BLaER1 treated with 17β-estradiol and CSF1 and Interleukin-3, amounts not matched to agents 10 nM and 100 nM (cell line): Measurements from ENCODE around the gene LTBR.

ENCODE experiments used
- H3K27ac ChIP-seq, 11 experiments: shearing (Covaris generic); formaldehyde crosslinking; 2 replicates each; pipeline ENCODE4 v1.8.1; 2022
- H3K27me3 ChIP-seq, 11 experiments: shearing (Covaris generic); formaldehyde crosslinking; 2 replicates each; pipeline ENCODE4 v1.8.1; 2022
- H3K36me3 ChIP-seq, 11 experiments: shearing (Covaris generic); formaldehyde crosslinking; 2 replicates each; pipeline ENCODE4 v1.8.1; 2022
- H3K4me1 ChIP-seq, 10 experiments: shearing (Covaris generic); formaldehyde crosslinking; 2 replicates each; pipeline ENCODE4 v1.8.1; 2022
- H3K4me2 ChIP-seq, 11 experiments: shearing (Covaris generic); formaldehyde crosslinking; 2 replicates each; pipeline ENCODE4 v1.8.1; 2022
- H3K4me3 ChIP-seq, 10 experiments: shearing (Covaris generic); formaldehyde crosslinking; 2 replicates each; pipeline ENCODE4 v1.8.1; 2022
- H3K9ac ChIP-seq, 11 experiments: shearing (Covaris generic); formaldehyde crosslinking; 2 replicates each; pipeline ENCODE4 v1.8.1; 2022
- H3K9me3 ChIP-seq, 11 experiments: shearing (Covaris generic); formaldehyde crosslinking; replicated peaks in 1 of 11; 2 replicates each; pipeline ENCODE4 v1.8.1; 2022
- H4K20me1 ChIP-seq, 11 experiments: shearing (Covaris generic); formaldehyde crosslinking; 2 replicates each; pipeline ENCODE4 v1.8.1; 2022
- Cebpa-rat ChIP-seq, 11 experiments: shearing (Covaris generic); IDR thresholded peaks; 2 replicates each; pipeline ENCODE4 v1.8.1; 2022

LTBR gene

GRCh38 chr12:6352193-6353173 is 31.5 kb upstream of the LTBR start:
- peaks cover 0 to 5% (median 0%) of the 10 kb centered on the region in 11 experiments; a peak in 2 of 22 replicates for H4K20me1 ChIP-seq
- H3K27ac ChIP-seq, result peak overlapping the region; percentile 57 to 86 (median 72)
- peaks cover 81 to 100% (median 95%) of the 10 kb centered on the region in 10 experiments for H3K4me1 ChIP-seq
- peak overlapping the region in 9 of 10 experiments; percentile 6 to 57 (median 46); a peak in 16 of 20 replicates for H3K4me3 ChIP-seq
- peak overlapping the region; percentile 56 to 78 (median 61); a peak in 20 of 22 replicates for H3K9ac ChIP-seq
- TF ChIP-seq Cebpa-rat (IDR thresholded peaks at IDR 0.05), result no peak; a peak in 1 of 22 replicates
- peaks cover 0 to 7% (median 0%) of the 10 kb centered on the region in 11 experiments; a peak in 2 of 22 replicates for H3K36me3 ChIP-seq
- H3K4me2 ChIP-seq, result peak overlapping the region; percentile 78 to 99 (median 87)
- H3K9me3 ChIP-seq, result no peaks in the 10 kb centered on the region
- no peaks in the 10 kb centered on the region for H3K27me3 ChIP-seq

- Histone ChIP-seq H3K27ac (peak overlapping the region in 2 of 11 experiments; percentile 8 to 86; a peak in 4 of 22 replicates), H3K9me3 (no peaks in the 10 kb centered on the region), H3K4me3 (peak overlapping the region in 3 of 10 experiments; percentile 26 to 57 (median 33); a peak in 4 of 20 replicates), H3K27me3 (no peaks in the 10 kb centered on the region), H3K4me2 (peak overlapping the region; percentile 78 to 99 (median 87)), H3K9ac (peak overlapping the region in 2 of 11 experiments; percentile 10 to 35; a peak in 3 of 22 replicates), H4K20me1 (peaks cover 0 to 5% (median 0%) of the 10 kb centered on the region in 11 experiments; a peak in 2 of 22 replicates), H3K4me1 (peaks cover 67 to 99% (median 88%) of the 10 kb centered on the region in 10 experiments), H3K36me3 (peaks cover 0 to 7% (median 0%) of the 10 kb centered on the region in 11 experiments; a peak in 2 of 22 replicates)
- TF ChIP-seq Cebpa-rat (IDR thresholded peaks at IDR 0.05), result no peak
These were observed 29.2 kb upstream of the LTBR start for GRCh38 chr12:6354495-6355393.

GRCh38 chr12:6355491-6356373 is 28.2 kb upstream of the LTBR start:
- H3K9ac ChIP-seq, result no peak overlapping the region
- H3K4me1 ChIP-seq, result peaks cover 70 to 100% (median 89%) of the 10 kb centered on the region in 10 experiments
- TF ChIP-seq Cebpa-rat (IDR thresholded peaks at IDR 0.05), result no peak
- no peak overlapping the region for H3K27ac ChIP-seq
- H3K4me3 ChIP-seq, result no peak overlapping the region
- peaks cover 0 to 7% (median 0%) of the 10 kb centered on the region in 11 experiments; a peak in 2 of 22 replicates for H3K36me3 ChIP-seq
- H4K20me1 ChIP-seq, result peaks cover 0 to 5% (median 0%) of the 10 kb centered on the region in 11 experiments; a peak in 2 of 22 replicates
- no peaks in the 10 kb centered on the region for H3K27me3 ChIP-seq
- peak overlapping the region; percentile 7 to 99 (median 86); a peak in 20 of 22 replicates for H3K4me2 ChIP-seq
- no peaks in the 10 kb centered on the region for H3K9me3 ChIP-seq

- H3K9me3 ChIP-seq, result no peaks in the 10 kb centered on the region
- no peak overlapping the region for H3K27ac ChIP-seq
- H3K36me3 ChIP-seq, result peaks cover 0 to 7% (median 0%) of the 10 kb centered on the region in 11 experiments; a peak in 2 of 22 replicates
- no peak overlapping the region for H3K4me3 ChIP-seq
- H3K4me2 ChIP-seq, result peak overlapping the region; percentile 4 to 99 (median 85); a peak in 16 of 22 replicates
- H3K4me1 ChIP-seq, result peaks cover 65 to 100% (median 88%) of the 10 kb centered on the region in 10 experiments
- H3K27me3 ChIP-seq, result no peaks in the 10 kb centered on the region
- TF ChIP-seq Cebpa-rat (IDR thresholded peaks at IDR 0.05), result no peak
- no peak overlapping the region for H3K9ac ChIP-seq
- H4K20me1 ChIP-seq, result peaks cover 0 to 5% (median 0%) of the 10 kb centered on the region in 11 experiments; a peak in 2 of 22 replicates
These were observed 27.6 kb upstream of the LTBR start for GRCh38 chr12:6356374-6356820.

- Histone ChIP-seq H3K9me3 (no peaks in the 10 kb centered on the region), H3K36me3 (peaks cover 0 to 7% (median 0%) of the 10 kb centered on the region in 11 experiments; a peak in 2 of 22 replicates), H3K27ac (no peak overlapping the region), H3K4me2 (peak overlapping the region in 5 of 11 experiments; percentile 36 to 98 (median 66); a peak in 9 of 22 replicates), H3K27me3 (peaks cover 0 to 7% (median 6%) of the 10 kb centered on the region in 11 experiments; a peak in 9 of 22 replicates), H3K4me3 (no peak overlapping the region), H4K20me1 (no peaks in the 10 kb centered on the region), H3K4me1 (peaks cover 58 to 99% (median 86%) of the 10 kb centered on the region in 10 experiments), H3K9ac (no peak overlapping the region)
- TF ChIP-seq Cebpa-rat (IDR thresholded peaks at IDR 0.05), result no peak
These were observed 25.1 kb upstream of the LTBR start for GRCh38 chr12:6358881-6359280.

- Histone ChIP-seq H3K27me3 (peaks cover 0 to 9% (median 7%) of the 10 kb centered on the region in 11 experiments; a peak in 9 of 22 replicates), H3K4me3 (no peak overlapping the region), H3K9me3 (no peaks in the 10 kb centered on the region), H3K4me1 (peaks cover 47 to 90% (median 75%) of the 10 kb centered on the region in 10 experiments), H3K9ac (no peak overlapping the region), H4K20me1 (no peaks in the 10 kb centered on the region), H3K36me3 (peaks cover 0 to 7% (median 0%) of the 10 kb centered on the region in 11 experiments; a peak in 1 of 22 replicates), H3K27ac (no peak overlapping the region), H3K4me2 (peak overlapping the region in 8 of 11 experiments; percentile 7 to 99 (median 26); a peak in 10 of 22 replicates)
- no peak for TF ChIP-seq Cebpa-rat (IDR thresholded peaks at IDR 0.05)
These were observed 23.8 kb upstream of the LTBR start for GRCh38 chr12:6360080-6360571.
